CD4-positive, alpha-beta T cell treated with Interleukin-17A for 1 hour (primary cell): Measurements from ENCODE around the gene RNU6-9.
"Not testable (repeated sequence)": the region's sequence is repeated elsewhere in the genome, so short reads cannot be mapped to it uniquely, and the experiment has no call there.

Experiments
- DNase-seq: peaks from one replicate; pipeline ENCODE4 v3.0.0-alpha.2; 2020

RNU6-9 gene

GRCh38 chr19:892894-893689 is at the start of gene RNU6-9, which contains the start of gene MED16:
Gene RNU6-9, plus strand, starts transcription at chr19:893484.
Gene MED16, minus strand, starts transcription at chr19:893187. Its CDS starts 2,056 bp downstream, at chr19:891131.
- DNase-seq, result peak; percentile 94

- DNase-seq, result no peak
These were observed 49.3 kb upstream of the RNU6-9 start for GRCh38 chr19:843836-844545.

- no peak for DNase-seq
These were observed 48.7 kb upstream of the RNU6-9 start for GRCh38 chr19:844546-844971.

- DNase-seq, result no peak
These were observed 47.4 kb upstream of the RNU6-9 start for GRCh38 chr19:845707-846521.

DNA sequence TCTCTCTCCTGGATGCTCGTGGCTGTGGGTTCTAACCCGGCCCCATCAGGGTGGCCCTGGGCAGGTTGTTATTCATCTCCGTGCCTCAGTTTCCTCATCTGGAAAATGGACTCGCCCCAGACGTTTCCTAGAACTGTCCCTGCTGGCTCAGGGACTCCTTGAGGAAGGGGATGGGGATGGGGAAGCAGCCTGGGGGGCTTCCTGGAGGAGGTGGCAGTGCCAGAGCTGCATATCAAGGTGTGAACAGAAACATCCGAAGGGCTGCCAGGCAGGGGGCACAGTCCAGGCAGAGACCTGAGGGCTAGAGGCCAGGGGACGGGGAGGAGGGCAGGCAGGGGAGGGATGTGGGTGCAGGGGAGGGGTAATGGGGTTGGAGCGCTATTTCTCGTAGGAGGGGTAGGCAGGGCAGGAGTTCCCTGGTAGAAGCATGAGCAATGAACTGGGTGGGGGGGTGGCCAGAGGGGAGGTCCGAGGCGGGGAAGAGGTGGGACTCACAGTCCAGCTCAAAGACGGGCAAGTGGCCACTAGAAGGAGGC is 44.8 kb upstream of the RNU6-9 start:
- no peak for DNase-seq

GRCh38 chr19:849195-849594 is 44.1 kb upstream of the RNU6-9 start:
- DNase-seq, result not testable (repeated sequence)

GRCh38 chr19:850221-850978 is 42.9 kb upstream of the RNU6-9 start:
- DNase-seq, result no peak

GRCh38 chr19:850979-851335 is 42.3 kb upstream of the RNU6-9 start:
- DNase-seq, result no peak

GRCh38 chr19:852136-853013 is 40.9 kb upstream of the RNU6-9 start, which contains the start of gene ELANE:
Gene ELANE, plus strand, starts transcription at chr19:852303. Its CDS starts 26 bp downstream, at chr19:852329.
- DNase-seq, result no peak

- no peak for DNase-seq
These were observed 40.2 kb upstream of the RNU6-9 start for GRCh38 chr19:853014-853585.

DNA sequence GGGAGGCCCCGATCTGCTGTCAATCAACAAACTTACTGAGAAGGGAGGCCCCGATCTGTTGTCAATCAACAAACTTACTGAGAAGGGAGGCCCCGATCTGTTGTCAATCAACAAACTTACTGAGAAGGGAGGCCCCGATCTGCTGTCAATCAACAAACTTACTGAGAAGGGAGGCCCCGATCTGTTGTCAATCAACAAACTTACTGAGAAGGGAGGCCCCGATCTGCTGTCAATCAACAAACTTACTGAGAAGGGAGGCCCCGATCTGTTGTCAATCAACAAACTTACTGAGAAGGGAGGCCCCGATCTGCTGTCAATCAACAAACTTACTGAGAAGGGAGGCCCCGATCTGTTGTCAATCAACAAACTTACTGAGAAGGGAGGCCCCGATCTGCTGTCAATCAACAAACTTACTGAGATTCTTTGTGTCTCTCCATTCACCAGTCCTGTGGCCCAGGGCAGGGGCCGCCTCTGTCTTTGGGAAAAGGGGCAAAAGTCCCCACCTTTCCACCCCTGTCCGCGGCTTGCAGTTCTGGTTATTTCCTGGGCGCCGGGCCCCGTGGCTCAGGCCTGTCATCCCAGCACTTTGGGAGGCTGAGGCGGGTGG is 39.6 kb upstream of the RNU6-9 start:
- not testable (repeated sequence) for DNase-seq

GRCh38 chr19:854549-854948 is 38.7 kb upstream of the RNU6-9 start:
- no peak for DNase-seq

- DNase-seq, result no peak
These were observed 38.1 kb upstream of the RNU6-9 start for GRCh38 chr19:855142-855541.

- no peak for DNase-seq
These were observed 37.6 kb upstream of the RNU6-9 start for GRCh38 chr19:855566-856120.

GRCh38 chr19:858284-858683 is 35.0 kb upstream of the RNU6-9 start:
- DNase-seq, result no peak

GRCh38 chr19:858868-859843 is 34.1 kb upstream of the RNU6-9 start, which contains the start of gene CFD:
Gene CFD, plus strand, starts transcription at chr19:859664. Its CDS starts 26 bp downstream, at chr19:859690.
- no peak for DNase-seq

DNA sequence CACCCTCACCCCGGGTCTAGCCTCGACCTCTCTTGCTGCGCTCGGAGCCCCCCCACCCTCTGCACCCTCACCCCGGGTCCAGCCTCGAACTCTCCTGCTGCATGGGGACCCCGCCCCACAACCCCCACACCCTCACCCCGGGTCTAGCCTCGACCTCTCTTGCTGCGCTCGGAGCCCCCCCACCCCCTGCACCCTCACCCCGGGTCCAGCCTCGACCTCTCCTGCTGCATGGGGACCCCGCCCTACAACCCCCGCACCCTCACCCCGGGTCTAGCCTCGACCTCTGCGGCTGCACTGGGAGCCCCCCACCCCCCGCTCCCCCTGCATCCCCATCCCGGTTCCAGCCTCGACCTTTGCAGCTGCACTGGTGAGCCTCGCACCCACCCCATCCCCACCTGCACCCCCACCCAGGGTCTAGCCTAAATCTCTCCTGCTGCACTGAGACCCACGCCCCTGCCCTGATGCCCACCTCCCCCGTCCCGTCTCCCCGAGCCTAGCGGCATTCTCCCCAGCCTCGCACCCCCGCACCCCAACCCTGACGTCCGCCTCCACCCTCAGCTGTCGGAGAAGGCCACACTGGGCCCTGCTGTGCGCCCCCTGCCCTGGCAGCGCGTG is 32.0 kb upstream of the RNU6-9 start:
- no peak for DNase-seq
